Nephron (organoid): ENCODE results near the gene TCF15.

Source experiments
- H3K27ac Mint-ChIP-seq, 3 experiments: 2 replicates each; pipeline ENCODE4 v1.8.0; 2020; ENCODE audit warnings: mixed read lengths in 3 of 3, mild to moderate bottlenecking in 2 of 3, moderate library complexity in 1 of 3
- H3K27me3 Mint-ChIP-seq: 2 replicates; pipeline ENCODE4 v1.8.0; 2021; ENCODE audit warnings: low read depth, mild to moderate bottlenecking, moderate library complexity, mixed read lengths
- H3K36me3 Mint-ChIP-seq: 2 replicates; pipeline ENCODE4 v1.8.0; 2020; ENCODE audit warnings: low read depth, mixed read lengths
- H3K4me1 Mint-ChIP-seq: 2 replicates; pipeline ENCODE4 v1.8.0; 2020; ENCODE audit warnings: mixed read lengths
- H3K4me3 Mint-ChIP-seq, 3 experiments: 2 replicates each; pipeline ENCODE4 v1.8.0; 2020; ENCODE audit warnings: mild to moderate bottlenecking in 3 of 3, mixed read lengths in 3 of 3, moderate library complexity in 2 of 3
- H3K9me3 Mint-ChIP-seq: 2 replicates; pipeline ENCODE4 v1.8.0; 2020; ENCODE audit warnings: mixed read lengths
- TF ChIP-seq, protein P1 (sequence below), 3 experiments: fragments of 200-600 bp; sonication (generic); IDR thresholded peaks; one replicate each; pipeline ENCODE4 v1.5.0; 2021; ENCODE audit warnings: antibody characterized with exemption in 3 of 3; ENCODE audit not compliant: unreplicated experiment in 3 of 3

The TCF15 gene

DNA sequence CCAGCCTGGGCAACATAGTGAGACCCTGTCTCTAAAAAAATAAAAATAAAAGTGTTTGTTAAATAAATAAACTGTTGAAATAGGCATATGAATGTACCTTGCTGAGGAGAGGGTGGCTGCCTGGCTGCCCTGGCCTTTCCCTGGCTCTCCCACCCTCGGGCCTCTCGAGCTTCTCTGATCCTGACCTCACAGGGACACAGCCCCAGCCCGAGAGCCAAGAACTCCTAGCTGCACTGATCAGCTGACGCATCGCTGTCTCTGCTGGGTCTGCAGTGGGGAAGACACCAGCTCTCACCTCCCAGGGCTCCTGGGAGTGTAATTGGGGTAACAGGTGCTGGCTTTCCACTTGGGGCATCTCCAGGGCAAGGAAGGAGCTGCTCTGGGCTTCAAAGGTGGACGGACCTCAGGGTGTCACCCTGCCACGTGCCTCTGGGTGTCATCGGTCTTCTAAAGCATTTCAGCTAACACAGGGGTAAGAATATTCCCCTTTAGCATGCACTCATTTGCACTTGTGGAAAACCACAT lies 6.9 kb downstream of the TCF15 start:
- peak overlapping the region; percentile 7 to 70 (median 41) for H3K27ac Mint-ChIP-seq
- TF ChIP-seq, protein P1, sequence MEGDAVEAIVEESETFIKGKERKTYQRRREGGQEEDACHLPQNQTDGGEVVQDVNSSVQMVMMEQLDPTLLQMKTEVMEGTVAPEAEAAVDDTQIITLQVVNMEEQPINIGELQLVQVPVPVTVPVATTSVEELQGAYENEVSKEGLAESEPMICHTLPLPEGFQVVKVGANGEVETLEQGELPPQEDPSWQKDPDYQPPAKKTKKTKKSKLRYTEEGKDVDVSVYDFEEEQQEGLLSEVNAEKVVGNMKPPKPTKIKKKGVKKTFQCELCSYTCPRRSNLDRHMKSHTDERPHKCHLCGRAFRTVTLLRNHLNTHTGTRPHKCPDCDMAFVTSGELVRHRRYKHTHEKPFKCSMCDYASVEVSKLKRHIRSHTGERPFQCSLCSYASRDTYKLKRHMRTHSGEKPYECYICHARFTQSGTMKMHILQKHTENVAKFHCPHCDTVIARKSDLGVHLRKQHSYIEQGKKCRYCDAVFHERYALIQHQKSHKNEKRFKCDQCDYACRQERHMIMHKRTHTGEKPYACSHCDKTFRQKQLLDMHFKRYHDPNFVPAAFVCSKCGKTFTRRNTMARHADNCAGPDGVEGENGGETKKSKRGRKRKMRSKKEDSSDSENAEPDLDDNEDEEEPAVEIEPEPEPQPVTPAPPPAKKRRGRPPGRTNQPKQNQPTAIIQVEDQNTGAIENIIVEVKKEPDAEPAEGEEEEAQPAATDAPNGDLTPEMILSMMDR (IDR thresholded peaks at IDR 0.05; ENCODE audit: unreplicated experiment in 3 of 3): no peak
- H3K4me3 Mint-ChIP-seq: no peak overlapping the region
- H3K4me1 Mint-ChIP-seq: peaks cover 50% of the 10 kb centered on the region
- H3K27me3 Mint-ChIP-seq: peaks cover 12% of the 10 kb centered on the region
- no peaks in the 10 kb centered on the region for H3K9me3 Mint-ChIP-seq
- no peaks in the 10 kb centered on the region for H3K36me3 Mint-ChIP-seq

DNA sequence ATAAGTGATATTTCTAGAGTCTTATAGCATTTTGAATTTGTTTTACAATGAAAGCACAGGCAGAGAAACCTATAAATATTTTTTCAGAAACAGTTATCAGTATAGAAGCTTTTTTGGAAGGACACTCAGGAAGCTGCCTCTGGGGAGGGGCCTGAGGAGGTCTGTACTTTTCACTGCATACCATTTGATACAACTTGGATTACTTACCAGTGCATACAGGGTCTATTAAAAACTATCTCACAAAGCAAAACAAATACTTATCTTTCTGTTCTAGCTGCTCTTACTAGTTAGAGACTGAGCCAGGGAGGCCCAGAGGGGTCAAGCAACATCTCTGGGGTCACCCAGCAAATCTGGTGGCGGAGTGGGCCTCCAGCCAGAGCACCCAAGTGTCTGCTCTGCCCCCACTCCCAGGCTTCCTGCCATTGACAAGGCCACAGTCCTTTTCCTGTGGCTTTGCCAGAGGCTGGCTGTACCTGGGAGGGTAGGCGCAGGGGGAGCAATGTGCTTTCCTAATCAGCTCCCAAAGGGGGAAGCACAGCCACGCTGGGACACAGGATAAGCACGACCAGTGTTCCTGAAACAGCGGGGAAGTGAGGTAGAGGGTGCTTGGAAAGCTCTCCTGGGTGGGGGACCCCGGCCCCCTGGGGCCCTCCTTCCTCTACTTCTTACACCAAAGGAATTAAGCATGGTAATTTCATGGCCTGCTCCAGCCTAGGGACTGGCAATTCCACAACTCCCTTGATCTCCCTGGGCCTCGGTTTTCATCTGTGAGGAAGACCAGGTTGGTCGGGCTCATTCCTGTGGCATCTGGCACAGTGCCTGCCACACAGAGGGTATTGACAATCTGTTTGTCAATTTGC lies 7.8 kb downstream of the TCF15 start:
- no peaks in the 10 kb centered on the region for H3K36me3 Mint-ChIP-seq
- TF ChIP-seq, protein P1 (IDR thresholded peaks at IDR 0.05; ENCODE audit: unreplicated experiment in 3 of 3): no peak
- peak overlapping the region; percentile 26 to 80 (median 71) for H3K27ac Mint-ChIP-seq
- no peaks in the 10 kb centered on the region for H3K9me3 Mint-ChIP-seq
- peaks cover 4% of the 10 kb centered on the region for H3K27me3 Mint-ChIP-seq
- peaks cover 50% of the 10 kb centered on the region for H3K4me1 Mint-ChIP-seq
- H3K4me3 Mint-ChIP-seq: peak overlapping the region in 1 of 3 experiments; percentile 2

DNA sequence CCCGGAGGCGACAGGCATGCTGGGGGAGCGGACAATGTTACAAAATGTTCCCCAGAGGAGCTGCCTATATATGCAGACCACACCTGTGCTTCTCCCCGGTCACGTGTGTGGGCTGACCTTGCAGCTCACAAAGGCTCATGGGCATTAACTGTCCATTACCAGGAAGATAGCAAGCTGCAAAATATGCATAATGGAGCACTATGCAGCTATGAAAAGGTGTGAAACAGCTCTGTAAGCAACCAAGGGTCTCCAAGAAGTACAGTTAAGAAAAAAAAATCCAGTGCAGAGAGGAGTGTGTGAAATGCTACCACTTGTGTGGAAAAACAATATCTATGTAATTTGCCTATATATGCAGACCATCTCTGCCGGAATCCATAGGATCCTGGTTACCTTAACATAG lies 9.4 kb downstream of the TCF15 start:
- H3K27ac Mint-ChIP-seq: peak overlapping the region in 1 of 3 experiments; percentile 46
- H3K9me3 Mint-ChIP-seq: no peaks in the 10 kb centered on the region
- H3K27me3 Mint-ChIP-seq: no peaks in the 10 kb centered on the region
- peaks cover 44% of the 10 kb centered on the region for H3K4me1 Mint-ChIP-seq
- TF ChIP-seq, protein P1 (IDR thresholded peaks at IDR 0.05; ENCODE audit: unreplicated experiment in 3 of 3): no peak
- H3K4me3 Mint-ChIP-seq: no peak overlapping the region
- H3K36me3 Mint-ChIP-seq: no peaks in the 10 kb centered on the region

DNA sequence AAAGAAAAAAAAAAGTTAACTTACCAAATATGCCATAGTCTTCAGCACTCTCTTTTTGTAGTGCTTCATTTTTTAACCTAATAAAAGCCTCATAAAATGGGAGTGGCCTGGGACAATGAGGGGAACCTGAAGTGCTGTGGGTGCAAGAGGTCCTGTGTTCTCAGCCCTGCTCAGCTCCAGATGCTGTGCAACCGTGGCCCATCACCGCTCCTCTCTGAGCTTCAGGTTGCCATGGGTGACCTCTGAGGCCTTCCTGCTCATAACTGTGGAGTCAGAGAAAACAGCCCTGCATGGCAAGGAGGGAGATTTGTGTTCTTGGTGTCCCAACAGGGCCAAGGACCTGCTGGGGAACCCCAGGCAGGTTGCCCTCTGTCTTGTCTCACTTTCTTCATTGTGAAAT lies 10.0 kb downstream of the TCF15 start:
- Mint-ChIP-seq H3K27ac (no peak overlapping the region), H3K9me3 (no peaks in the 10 kb centered on the region), H3K4me1 (peaks cover 45% of the 10 kb centered on the region), H3K4me3 (no peak overlapping the region), H3K27me3 (peaks cover 4% of the 10 kb centered on the region), H3K36me3 (no peaks in the 10 kb centered on the region)
- TF ChIP-seq, protein P1 (IDR thresholded peaks at IDR 0.05; ENCODE audit: unreplicated experiment in 3 of 3): no peak

DNA sequence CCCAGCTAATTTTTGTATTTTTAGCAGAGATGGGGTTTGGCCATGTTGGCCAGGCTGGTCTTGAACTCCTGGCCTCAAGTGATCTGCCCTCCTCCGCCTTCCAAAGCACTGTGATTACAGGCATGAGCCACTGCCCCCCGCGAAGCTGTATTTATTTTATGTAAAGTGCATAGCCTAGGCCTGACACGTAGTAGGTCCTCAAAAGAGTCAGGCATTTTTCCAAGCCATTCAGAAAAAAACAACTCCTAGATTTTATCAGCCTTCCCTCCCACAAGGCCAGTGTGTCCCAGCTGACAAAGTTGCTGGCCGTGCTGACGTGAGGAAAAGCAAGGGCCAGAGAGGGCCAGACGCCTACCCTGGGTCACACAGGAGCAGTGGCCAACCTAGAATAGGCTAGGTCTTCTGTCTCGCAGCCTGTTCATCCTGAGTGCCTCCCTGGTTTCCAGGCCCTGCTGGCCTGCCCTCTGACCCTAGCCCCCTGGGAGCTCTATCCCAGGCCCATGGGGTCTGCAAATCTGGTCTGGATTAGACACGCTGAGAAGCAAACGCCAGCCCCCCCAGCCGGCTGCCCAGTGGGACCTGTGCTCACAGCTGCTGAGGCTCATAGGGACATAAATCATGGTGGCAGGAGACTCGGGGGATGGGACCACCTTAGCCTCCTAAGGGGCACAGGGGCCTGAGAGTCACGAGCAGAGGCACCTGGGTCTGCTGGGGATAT lies 11.8 kb downstream of the TCF15 start:
- H3K4me3 Mint-ChIP-seq: no peak overlapping the region
- no peaks in the 10 kb centered on the region for H3K9me3 Mint-ChIP-seq
- peaks cover 6% of the 10 kb centered on the region for H3K27me3 Mint-ChIP-seq
- peak overlapping the region in 2 of 3 experiments; percentile 17 to 21 for H3K27ac Mint-ChIP-seq
- TF ChIP-seq, protein P1 (IDR thresholded peaks at IDR 0.05; ENCODE audit: unreplicated experiment in 3 of 3): no peak
- H3K4me1 Mint-ChIP-seq: peaks cover 30% of the 10 kb centered on the region
- no peaks in the 10 kb centered on the region for H3K36me3 Mint-ChIP-seq
